GM12878 (cell line): ENCODE data around the gene NFATC3. TPM values are rescaled to one million over a fixed set of nuclear protein-coding genes. Genes with fewer than 3 reads are reported as not detected.
A peak's percentile ranks its signal among the peaks of the same experiment; 100 is the strongest.

Experiments used
- CEBPB ChIP-seq, 2 experiments: fragments of 150-350 bp in 1 of 2; IDR thresholded peaks; 2 replicates each; pipeline ENCODE4 v1.6.1; 2012 to 2014; ENCODE audit warnings: low read depth in 2 of 2, low read length in 2 of 2, borderline replicate concordance in 1 of 2, inconsistent platforms in 1 of 2
- CREB1 ChIP-seq: IDR thresholded peaks from 2 replicates; pipeline ENCODE4 v1.6.1; 2012; ENCODE audit warnings: low read depth, mild to moderate bottlenecking, inconsistent platforms
- DPF2 ChIP-seq: fragments of 450-650 bp; IDR thresholded peaks from 2 replicates; pipeline ENCODE4 v1.6.1; 2017; ENCODE audit warnings: mild to moderate bottlenecking
- E2F8 ChIP-seq: fragments of 450-650 bp; IDR thresholded peaks from 2 replicates; pipeline ENCODE4 v1.6.1; 2018; ENCODE audit warnings: mild to moderate bottlenecking, low read depth, moderate library complexity; ENCODE audit not compliant: partially characterized antibody
- ESRRA ChIP-seq: IDR thresholded peaks from 2 replicates; pipeline ENCODE4 v1.6.1; 2012; ENCODE audit warnings: mild to moderate bottlenecking, low read length, improper control_type of control experiment
- HDAC2 ChIP-seq: fragments of 200-600 bp; sonication (generic); IDR thresholded peaks from 2 replicates; pipeline ENCODE4 v1.6.1; 2017
- IKZF2 ChIP-seq, 2 experiments: fragments of 450-650 bp; IDR thresholded peaks; 2 replicates each; pipeline ENCODE4 v1.6.1; 2017; ENCODE audit warnings: mild to moderate bottlenecking in 2 of 2, moderate library complexity in 2 of 2
- IRF4 ChIP-seq: IDR thresholded peaks from 2 replicates; pipeline ENCODE4 v1.6.1; 2011; ENCODE audit warnings: low read depth, low read length
- LARP7 ChIP-seq: fragments of 450-650 bp; IDR thresholded peaks from 2 replicates; pipeline ENCODE4 v1.6.1; 2017; ENCODE audit warnings: mild to moderate bottlenecking
- MEF2B ChIP-seq: fragments of 450-650 bp; IDR thresholded peaks from 2 replicates; pipeline ENCODE4 v1.6.1; 2018; ENCODE audit warnings: mild to moderate bottlenecking, moderate library complexity; ENCODE audit not compliant: partially characterized antibody, poor library complexity, severe bottlenecking
- NR2C1 ChIP-seq: fragments of 450-650 bp; IDR thresholded peaks from 2 replicates; pipeline ENCODE4 v1.6.1; 2017; ENCODE audit warnings: antibody characterized with exemption, mild to moderate bottlenecking, moderate library complexity
- NR2F1 ChIP-seq: fragments of 450-650 bp; conservative IDR thresholded peaks from 2 replicates; pipeline ENCODE4 v1.6.1; 2017; ENCODE audit warnings: mild to moderate bottlenecking
- RAD21 ChIP-seq: IDR thresholded peaks from 2 replicates; pipeline ENCODE4 v1.6.1; 2011; ENCODE audit warnings: mild to moderate bottlenecking, low read depth, low read length, moderate library complexity; ENCODE audit not compliant: insufficient read depth
- RB1 ChIP-seq: fragments of 450-650 bp; formaldehyde crosslinking; IDR thresholded peaks from 2 replicates; pipeline ENCODE4 v1.6.1; 2017; ENCODE audit warnings: mild to moderate bottlenecking, borderline replicate concordance
- RCOR1 ChIP-seq: conservative IDR thresholded peaks from 2 replicates; pipeline ENCODE4 v1.6.1; 2012; ENCODE audit warnings: low read depth, low read length, improper control_type of control experiment
- RELA ChIP-seq: fragments of 450-650 bp; IDR thresholded peaks from 2 replicates; pipeline ENCODE4 v1.8.0; 2014; ENCODE audit warnings: borderline replicate concordance; ENCODE audit not compliant: partially characterized antibody
- RUNX3 ChIP-seq: IDR thresholded peaks from 2 replicates; pipeline ENCODE4 v1.6.1; 2012; ENCODE audit warnings: low read length, inconsistent platforms
- SIN3A ChIP-seq: IDR thresholded peaks from 2 replicates; pipeline ENCODE4 v1.6.1; 2012; ENCODE audit warnings: low read depth, low read length, improper control_type of control experiment
- SKIL ChIP-seq: fragments of 450-650 bp; IDR thresholded peaks from 2 replicates; pipeline ENCODE4 v1.6.1; 2017; ENCODE audit warnings: mild to moderate bottlenecking, low read depth, inconsistent platforms; ENCODE audit not compliant: poor library complexity, severe bottlenecking
- STAT1 ChIP-seq: fragments of 450-650 bp; conservative IDR thresholded peaks from 2 replicates; pipeline ENCODE4 v1.6.1; 2014; ENCODE audit warnings: antibody characterized with exemption, mild to moderate bottlenecking
- TCF3 ChIP-seq: IDR thresholded peaks from 2 replicates; pipeline ENCODE4 v1.6.1; 2012; ENCODE audit warnings: low read depth, mild to moderate bottlenecking, low read length, borderline replicate concordance; ENCODE audit not compliant: insufficient read depth
- USF1 ChIP-seq: IDR thresholded peaks from 2 replicates; pipeline ENCODE4 v1.6.1; 2011; ENCODE audit warnings: borderline replicate concordance, low read depth, mild to moderate bottlenecking, moderate library complexity, mixed read lengths, low read length; ENCODE audit not compliant: insufficient read depth; ENCODE audit errors: extremely low read length
- YY1 ChIP-seq: IDR thresholded peaks from 2 replicates; pipeline ENCODE4 v1.6.1; 2011; ENCODE audit warnings: low read depth, mild to moderate bottlenecking, low read length
- ZNF207 ChIP-seq: fragments of 450-650 bp; IDR thresholded peaks from 2 replicates; pipeline ENCODE4 v1.6.1; 2014; ENCODE audit warnings: antibody characterized with exemption, mild to moderate bottlenecking, borderline replicate concordance
- ZNF217 ChIP-seq: fragments of 450-650 bp; IDR thresholded peaks from 2 replicates; pipeline ENCODE4 v1.6.1; 2017; ENCODE audit warnings: antibody characterized with exemption, mild to moderate bottlenecking
- ZSCAN29 ChIP-seq: fragments of 450-650 bp; IDR thresholded peaks from 2 replicates; pipeline ENCODE4 v1.6.1; 2017; ENCODE audit warnings: mild to moderate bottlenecking, moderate library complexity
- polyA plus RNA-seq, 11 experiments: library from polyadenylated mRNA; depleted of rRNA in 4 of 11; unstranded in 6 of 11; stranded (reverse) in 5 of 11; fragments of >200 nt; fragmentation: Nextera tagmentation in 4 of 11; fragmentation: Illumina TruSeq in 1 of 11; extraction: Ambion mirVana in 4 of 11; extraction: Trizol in 1 of 11; gene quantifications; 1 replicate in 1 of 11; 2 replicates in 10 of 11; pipeline versions ENCODE4 v1.2.1 to v1.2.3, GENCODE V29; 2011 to 2016; ENCODE audit warnings: inconsistent platforms in 2 of 11, missing spikeins in 2 of 11, low read depth in 1 of 11
- total RNA-seq, 4 experiments: library from RNA; depleted of rRNA in 3 of 4; stranded (reverse); fragments of >200 nt in 3 of 4; fragmentation: Illumina TruSeq in 1 of 4; extraction: Trizol in 1 of 4; gene quantifications; 2 replicates each; pipeline versions ENCODE4 v1.2.1 to v1.2.3, GENCODE V29; 2013 to 2021

The NFATC3 gene
- total and polyA plus RNA-seq, 10 of the 15 experiments (the other 5 are each of a cell fraction or from before 2014, with no cell fraction given), result 4.2 to 37.6 (median 24.9) TPM

GRCh38 chr16:68040506-68041288 lies 44.5 kb upstream of the NFATC3 start (continued):
- TF ChIP-seq RCOR1 (no peak), USF1 (no peak), DPF2 (no peak), ESRRA (no peak), NR2C1 (no peak), CEBPB (IDR thresholded peaks at IDR 0.05; ENCODE audit: borderline replicate concordance in 1 of 2, low read depth in 2 of 2, low read length in 2 of 2) (no peak), RAD21 (peak; percentile 95), ZNF207 (0 out of 2 replicates have a peak, but pooled peaks have one; percentile 39), IRF4 (0 out of 2 replicates have a peak, but pooled peaks have one; percentile 13), RUNX3 (peak; percentile 36), E2F8 (no peak), RB1 (peak; percentile 38; the same call in 1 of the 2 replicates), CREB1 (0 out of 2 replicates have a peak, but pooled peaks have one; percentile 30), MEF2B (no peak), RELA (no peak), ZNF217 (no peak), YY1 (peak; percentile 73), ZSCAN29 (no peak), HDAC2 (no peak), NR2F1 (0 out of 2 replicates have a peak, but pooled peaks have one; percentile 45), IKZF2 (IDR thresholded peaks at IDR 0.05) (0 out of 4 replicates have a peak, but pooled peaks of 1 of the 2 experiments have one; percentile 15), SIN3A (no peak), STAT1 (peak; percentile 65; the same call in 1 of the 2 replicates), TCF3 (no peak), SKIL (peak; percentile 22), LARP7 (no peak)
